Common myeloid progenitor, CD34-positive (primary cell): Measurements from ENCODE around the gene FBL.
A peak's percentile ranks its signal among the peaks of the same experiment; 100 is the strongest.

ENCODE experiments used
- CTCF ChIA-PET: fragments of 350-600 bp; sonication (Branson Sonifier 250); formaldehyde crosslinking; loops from one replicate; lab custom pipeline; 2021; ENCODE audit warnings: antibody characterized with exemption; lab: Charles Lee
- POLR2A ChIA-PET: fragments of 350-600 bp; sonication (Branson Sonifier 250); formaldehyde crosslinking; loops from one replicate; lab custom pipeline; 2021; ENCODE audit warnings: antibody characterized with exemption; lab: Charles Lee
- DNase-seq, 3 donors: peaks; one replicate each; pipeline versions ENCODE4 v3.0.0 to v3.0.0-alpha.2; 2013
- H3K27ac ChIP-seq, 2 experiments: 1 replicate in 1 of 2; 2 replicates in 1 of 2; pipeline ENCODE4 v1.7.0; 2013; ENCODE audit warnings: inconsistent platforms in 2 of 2, low read length in 2 of 2, mild to moderate bottlenecking in 2 of 2, low read depth in 1 of 2, moderate library complexity in 1 of 2; ENCODE audit not compliant: severe bottlenecking in 2 of 2, insufficient read depth in 1 of 2, poor library complexity in 1 of 2
- H3K27me3 ChIP-seq, 5 experiments: replicated peaks in 2 of 5; 1 replicate in 3 of 5; 2 replicates in 2 of 5; pipeline versions ENCODE4 v1.6.1 to v1.7.0; 2013; ENCODE audit warnings: low read length in 4 of 5, mild to moderate bottlenecking in 2 of 5, moderate library complexity in 2 of 5, inconsistent platforms in 1 of 5; ENCODE audit not compliant: insufficient read depth in 5 of 5, control insufficient read depth in 4 of 5
- H3K36me3 ChIP-seq, 4 experiments: 1 replicate in 2 of 4; 2 replicates in 2 of 4; pipeline versions ENCODE4 v1.6.1 to v1.7.0; 2013; ENCODE audit warnings: low read length in 3 of 4, control low read depth in 1 of 4, mild to moderate bottlenecking in 1 of 4; ENCODE audit not compliant: control insufficient read depth in 4 of 4, insufficient read depth in 4 of 4
- H3K4me1 ChIP-seq, 4 experiments: 1 replicate in 3 of 4; 2 replicates in 1 of 4; pipeline versions ENCODE4 v1.6.1 to v1.7.1; 2013; ENCODE audit warnings: low read length in 3 of 4, mild to moderate bottlenecking in 3 of 4, control low read depth in 1 of 4, inconsistent platforms in 1 of 4, moderate library complexity in 1 of 4; ENCODE audit not compliant: control insufficient read depth in 4 of 4, insufficient read depth in 4 of 4; ENCODE audit errors: control extremely low read depth in 1 of 4
- H3K4me3 ChIP-seq, 7 experiments: 1 replicate in 4 of 7; 2 replicates in 3 of 7; pipeline versions ENCODE4 v1.5.1 to v1.7.0; 2013; ENCODE audit warnings: mild to moderate bottlenecking in 7 of 7, low read length in 6 of 7, moderate library complexity in 6 of 7, inconsistent platforms in 2 of 7, low read depth in 2 of 7, control low read depth in 1 of 7; ENCODE audit not compliant: insufficient read depth in 4 of 7, control insufficient read depth in 1 of 7; ENCODE audit errors: extremely low read depth in 1 of 7
- H3K9me3 ChIP-seq, 5 experiments: 1 replicate in 4 of 5; 2 replicates in 1 of 5; pipeline versions ENCODE4 v1.6.1 to v1.7.1; 2013; ENCODE audit warnings: low read length in 4 of 5, mild to moderate bottlenecking in 2 of 5, inconsistent platforms in 1 of 5, low read depth in 1 of 5, moderate library complexity in 1 of 5; ENCODE audit not compliant: control insufficient read depth in 4 of 5, insufficient read depth in 2 of 5; ENCODE audit errors: control extremely low read depth in 1 of 5
- WGBS: methylation state at CpG from one replicate; pipeline ENCODE4 v1.1.5; 2013; ENCODE audit not compliant: insufficient coverage; 5-methylcytosine and 5-hydroxymethylcytosine counted together

The FBL gene

GRCh38 chr19:39845172-39845571 lies 1.0 kb downstream of the FBL start:
- Histone ChIP-seq H3K9me3 (no peaks in the 10 kb centered on the region), H3K27ac (peak overlapping the region in 1 of 2 experiments; percentile 22), H3K36me3 (peaks cover 0 to 5% (median 1%) of the 10 kb centered on the region in 4 experiments), H3K27me3 (no peaks in the 10 kb centered on the region), H3K4me1 (peaks cover 15 to 45% (median 36%) of the 10 kb centered on the region in 4 experiments), H3K4me3 (peak overlapping the region; percentile 38 to 93 (median 74))
- WGBS: 57% methylated on average over 3 of the region's 5 CpGs
- POLR2A ChIA-PET: interaction anchor here (1.0 to 2.3 kb wide), 2 partner anchors 12 to 53 kb away, joined by 3 to 8 read pairs; partner anchors contain the start of gene DYRK1B
- peak in 1 of 3 donors; percentile 19 for DNase-seq
- CTCF ChIA-PET: interaction anchor here (0.5 to 6.9 kb wide), 9 partner anchors 9 to 557 kb away, joined by 3 to 89 read pairs (median 4); partner anchors contain the start of gene DYRK1B

GRCh38 chr19:39843919-39844793 lies 2.0 kb downstream of the FBL start:
- ChIA-PET POLR2A (interaction anchor here (1.0 to 2.3 kb wide), 2 partner anchors 11 to 52 kb away, joined by 3 to 8 read pairs; partner anchors contain the start of gene DYRK1B), CTCF (interaction anchor here (0.8 to 6.9 kb wide), 20 partner anchors 8 to 302 kb away, joined by 3 to 89 read pairs (median 4); partner anchors contain the start of gene DYRK1B)
- Histone ChIP-seq H3K36me3 (peaks cover 1 to 16% (median 11%) of the 10 kb centered on the region in 4 experiments), H3K4me1 (peaks cover 15 to 45% (median 36%) of the 10 kb centered on the region in 4 experiments), H3K27me3 (no peaks in the 10 kb centered on the region), H3K4me3 (peak overlapping the region in 3 of 7 experiments; percentile 89 to 93 (median 92)), H3K27ac (no peak overlapping the region), H3K9me3 (no peaks in the 10 kb centered on the region)
- peak; percentile 56 to 77 (median 68) for DNase-seq
- WGBS: 80% methylated on average over 2 of the region's 4 CpGs

GRCh38 chr19:39842693-39843435 lies 3.3 kb downstream of the FBL start:
- Histone ChIP-seq H3K4me3 (no peak overlapping the region), H3K4me1 (peaks cover 15 to 45% (median 36%) of the 10 kb centered on the region in 4 experiments), H3K36me3 (peaks cover 2 to 28% (median 24%) of the 10 kb centered on the region in 4 experiments), H3K9me3 (no peaks in the 10 kb centered on the region), H3K27ac (no peak overlapping the region), H3K27me3 (no peaks in the 10 kb centered on the region)
- ChIA-PET POLR2A (interaction anchor here (0.5 to 2.3 kb wide), 4 partner anchors 9 to 315 kb away, joined by 3 to 8 read pairs (median 4); partner anchors contain the start of gene DYRK1B), CTCF (interaction anchor here (0.6 to 6.9 kb wide), 18 partner anchors 9 to 323 kb away, joined by 3 to 89 read pairs (median 6); partner anchors contain the start of gene DYRK1B)
- 89% methylated on average over 7 of the region's 7 CpGs for WGBS
- DNase-seq: no peak

- H3K36me3 ChIP-seq: peaks cover 5 to 45% (median 40%) of the 10 kb centered on the region in 4 experiments
- DNase-seq: no peak
- H3K9me3 ChIP-seq: no peaks in the 10 kb centered on the region
- H3K27ac ChIP-seq: no peak overlapping the region
- CTCF ChIA-PET: interaction anchor here (0.6 to 6.9 kb wide), 2 partner anchors 51 to 996 kb away, joined by 3 to 89 read pairs; no protein-coding TSS in a partner anchor
- POLR2A ChIA-PET: no interaction called here
- no peaks in the 10 kb centered on the region for H3K27me3 ChIP-seq
- WGBS: 95% methylated on average over 4 of the region's 4 CpGs
- no peak overlapping the region for H3K4me3 ChIP-seq
- H3K4me1 ChIP-seq: peaks cover 11 to 36% (median 28%) of the 10 kb centered on the region in 4 experiments
Measured at GRCh38 chr19:39841041-39841440, 5.1 kb downstream of the FBL start.

- POLR2A ChIA-PET: no interaction called here
- CTCF ChIA-PET: interaction anchor here (6.9 kb wide), 1 partner anchor 50 kb away, joined by 89 read pairs; no protein-coding TSS in a partner anchor
Measured at GRCh38 chr19:39840492-39840891, 5.7 kb downstream of the FBL start.

GRCh38 chr19:39839678-39840327 lies 6.4 kb downstream of the FBL start:
- H3K36me3 ChIP-seq: peaks cover 5 to 54% (median 47%) of the 10 kb centered on the region in 4 experiments
- H3K4me1 ChIP-seq: peaks cover 3 to 23% (median 17%) of the 10 kb centered on the region in 4 experiments
- peak overlapping the region in 1 of 2 experiments; percentile 40 for H3K27ac ChIP-seq
- no peaks in the 10 kb centered on the region for H3K27me3 ChIP-seq
- ChIA-PET POLR2A (no interaction called here), CTCF (interaction anchor here (1.3 kb wide), 1 partner anchor 47 kb away, joined by 3 read pairs; no protein-coding TSS in a partner anchor)
- no peak overlapping the region for H3K4me3 ChIP-seq
- no peak for DNase-seq
- no peaks in the 10 kb centered on the region for H3K9me3 ChIP-seq
- WGBS: 98% methylated on average over 8 of the region's 13 CpGs

More at GRCh38 chr19:39840492-39840891, 5.7 kb downstream of the FBL start:
- no peaks in the 10 kb centered on the region for H3K27me3 ChIP-seq
- no peaks in the 10 kb centered on the region for H3K9me3 ChIP-seq
- DNase-seq: no peak
- H3K36me3 ChIP-seq: peaks cover 5 to 50% (median 43%) of the 10 kb centered on the region in 4 experiments
- peaks cover 8 to 30% (median 24%) of the 10 kb centered on the region in 4 experiments for H3K4me1 ChIP-seq
- WGBS: 96% methylated on average over 14 of the region's 17 CpGs
- no peak overlapping the region for H3K27ac ChIP-seq
- H3K4me3 ChIP-seq: no peak overlapping the region
